Duodenal mucosa (tissue), 2 donors: ENCODE results near the gene IL3.
A peak's percentile ranks its signal among the peaks of the same experiment; 100 is the strongest.

Experiments
- H3K27ac ChIP-seq: one replicate; pipeline ENCODE4 v1.7.0; 2013; ENCODE audit warnings: low read depth, low read length
- H3K27me3 ChIP-seq, 2 donors: one replicate each; pipeline ENCODE4 v1.7.0; 2013; ENCODE audit warnings: low read length in 2 of 2, control low read depth in 1 of 2; ENCODE audit not compliant: insufficient read depth in 2 of 2, control insufficient read depth in 1 of 2
- H3K36me3 ChIP-seq, 2 donors: one replicate each; pipeline ENCODE4 v1.7.0; 2013; ENCODE audit warnings: low read length in 2 of 2, control low read depth in 1 of 2; ENCODE audit not compliant: insufficient read depth in 2 of 2, control insufficient read depth in 1 of 2
- H3K4me1 ChIP-seq, 2 donors: one replicate each; pipeline ENCODE4 v1.7.0; 2013; ENCODE audit warnings: low read length in 2 of 2, control low read depth in 1 of 2; ENCODE audit not compliant: insufficient read depth in 2 of 2, control insufficient read depth in 1 of 2
- H3K4me3 ChIP-seq, 2 donors: one replicate each; pipeline ENCODE4 v1.7.0; 2013; ENCODE audit warnings: low read length in 2 of 2, low read depth in 1 of 2
- H3K9ac ChIP-seq, 2 donors: one replicate each; pipeline ENCODE4 v1.7.0; 2013; ENCODE audit warnings: low read length in 2 of 2, low read depth in 1 of 2
- H3K9me3 ChIP-seq, 2 donors: one replicate each; pipeline ENCODE4 v1.7.0; 2013; ENCODE audit warnings: low read length in 2 of 2, control low read depth in 1 of 2; ENCODE audit not compliant: control insufficient read depth in 1 of 2

Gene IL3, protein sequence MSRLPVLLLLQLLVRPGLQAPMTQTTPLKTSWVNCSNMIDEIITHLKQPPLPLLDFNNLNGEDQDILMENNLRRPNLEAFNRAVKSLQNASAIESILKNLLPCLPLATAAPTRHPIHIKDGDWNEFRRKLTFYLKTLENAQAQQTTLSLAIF

DNA sequence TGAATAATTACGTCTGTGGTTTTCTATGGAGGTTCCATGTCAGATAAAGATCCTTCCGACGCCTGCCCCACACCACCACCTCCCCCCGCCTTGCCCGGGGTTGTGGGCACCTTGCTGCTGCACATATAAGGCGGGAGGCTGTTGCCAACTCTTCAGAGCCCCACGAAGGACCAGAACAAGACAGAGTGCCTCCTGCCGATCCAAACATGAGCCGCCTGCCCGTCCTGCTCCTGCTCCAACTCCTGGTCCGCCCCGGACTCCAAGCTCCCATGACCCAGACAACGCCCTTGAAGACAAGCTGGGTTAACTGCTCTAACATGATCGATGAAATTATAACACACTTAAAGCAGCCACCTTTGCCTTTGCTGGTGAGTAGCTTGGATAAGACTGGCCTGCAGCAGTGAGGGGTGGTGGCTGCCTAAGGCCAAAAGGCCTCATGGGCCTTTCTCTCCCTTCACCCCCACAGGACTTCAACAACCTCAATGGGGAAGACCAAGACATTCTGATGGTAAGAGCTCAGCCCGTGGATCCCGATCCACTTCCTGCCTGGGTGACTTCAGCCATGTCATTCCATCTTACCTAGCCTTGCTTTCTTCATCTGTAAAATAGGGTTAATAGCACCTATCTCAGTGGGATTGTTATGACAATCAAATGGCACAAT is at the start of gene IL3:
IL3 (plus strand) TSS at position 155 of the 661 bp plus-strand sequence; CDS start at position 207, 52 bp downstream.
- Histone ChIP-seq H3K27ac (no peak within 1 kb of the TSS), H3K9ac (no peak within 1 kb of the TSS), H3K4me3 (no peak within 1 kb of the TSS), H3K4me1 (peaks cover 0 to 4% of the 10 kb centered on the region in 2 donors), H3K27me3 (no peaks in the 10 kb centered on the region), H3K36me3 (no peaks in the 10 kb centered on the region), H3K9me3 (no peaks in the 10 kb centered on the region)

DNA sequence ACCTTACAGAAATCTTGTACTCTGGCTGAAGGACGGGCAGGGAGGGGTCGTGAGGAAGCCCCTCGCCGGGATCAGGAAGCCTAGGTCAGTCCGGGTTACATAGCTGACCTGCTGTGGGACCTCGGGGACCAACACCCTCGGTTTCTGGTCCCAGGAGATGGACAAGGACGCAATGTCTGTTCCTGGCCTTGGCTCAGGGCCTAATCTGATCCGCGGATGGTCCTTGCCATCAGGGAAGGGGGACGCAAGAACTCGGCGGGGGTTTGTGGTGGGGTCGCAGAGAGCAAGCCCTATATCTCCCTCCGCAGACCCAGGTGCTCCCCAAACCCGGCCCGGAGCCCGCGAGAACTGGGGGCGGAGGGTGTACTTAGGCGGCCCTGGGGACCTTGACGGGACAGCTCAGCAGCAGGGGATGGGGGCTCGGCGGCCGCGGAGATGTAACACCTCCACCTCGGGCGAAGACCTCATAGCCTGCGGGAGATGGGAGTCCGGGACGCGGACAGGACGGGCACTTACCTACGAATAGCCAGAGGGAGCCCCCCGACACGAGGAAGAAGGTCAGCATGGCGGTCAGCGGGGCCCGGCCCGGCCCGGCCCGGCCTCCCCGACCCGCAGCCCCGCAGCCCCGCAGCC is 49.4 kb upstream of the IL3 start:
- H3K9ac ChIP-seq, result peak overlapping the region; percentile 26 to 32

DNA sequence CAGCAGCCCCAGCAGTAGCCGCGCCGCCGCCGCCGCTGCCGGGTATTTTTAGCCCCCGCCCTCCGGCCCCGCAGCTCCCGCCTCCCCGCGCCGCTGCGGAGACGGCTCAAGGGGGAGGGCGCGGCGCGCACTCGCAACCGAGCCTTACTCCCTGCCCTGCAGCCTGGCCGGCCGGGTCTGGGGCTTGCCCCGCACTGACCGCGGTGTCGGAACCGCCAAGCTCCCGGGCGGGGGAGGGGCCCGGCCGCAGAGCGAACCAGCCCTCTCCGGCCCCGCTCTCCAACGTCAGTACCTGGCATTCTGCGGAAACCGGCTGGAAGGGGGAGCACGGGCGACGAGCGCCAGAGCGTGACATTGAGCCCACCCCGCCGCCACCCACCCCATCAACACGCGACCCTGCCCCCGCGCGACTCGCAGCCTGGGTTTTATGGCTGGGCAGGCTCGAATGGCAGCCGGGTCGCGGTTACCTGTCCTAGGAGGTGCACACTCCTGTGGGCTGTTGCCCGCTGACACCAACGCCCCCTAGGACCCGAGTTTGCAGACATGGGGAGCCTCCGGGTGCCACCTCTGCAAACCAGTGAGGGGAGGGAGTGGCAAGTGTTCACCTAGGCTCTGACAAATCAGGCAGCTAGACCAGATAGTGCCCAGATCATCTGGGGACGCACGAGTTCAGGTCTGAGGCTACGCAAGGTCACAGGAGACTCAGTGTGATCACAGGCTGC is 48.7 kb upstream of the IL3 start, which contains the start of gene ACSL6:
ACSL6 (minus strand) TSS at position 37 of the 722 bp plus-strand sequence. CDS start 105 bp downstream, outside the sequence.
- Histone ChIP-seq H3K4me1 (peaks cover 13 to 24% of the 10 kb centered on the region in 2 donors), H3K27ac (no peak within 1 kb of the TSS), H3K4me3 (peak within 1 kb of the TSS; percentile 55 to 65), H3K9ac (peak within 1 kb of the TSS; percentile 26 to 32), H3K27me3 (peaks cover 9 to 17% of the 10 kb centered on the region in 2 donors), H3K36me3 (no peaks in the 10 kb centered on the region), H3K9me3 (no peaks in the 10 kb centered on the region)

More for the DNA sequence above, 49.4 kb upstream of the IL3 start:
- H3K9me3 ChIP-seq, result no peaks in the 10 kb centered on the region
- no peak overlapping the region for H3K27ac ChIP-seq
- H3K4me3 ChIP-seq, result peak overlapping the region; percentile 55 to 65
- H3K27me3 ChIP-seq, result peaks cover 9 to 14% of the 10 kb centered on the region in 2 donors
- H3K36me3 ChIP-seq, result no peaks in the 10 kb centered on the region
- H3K4me1 ChIP-seq, result peaks cover 13 to 24% of the 10 kb centered on the region in 2 donors

DNA sequence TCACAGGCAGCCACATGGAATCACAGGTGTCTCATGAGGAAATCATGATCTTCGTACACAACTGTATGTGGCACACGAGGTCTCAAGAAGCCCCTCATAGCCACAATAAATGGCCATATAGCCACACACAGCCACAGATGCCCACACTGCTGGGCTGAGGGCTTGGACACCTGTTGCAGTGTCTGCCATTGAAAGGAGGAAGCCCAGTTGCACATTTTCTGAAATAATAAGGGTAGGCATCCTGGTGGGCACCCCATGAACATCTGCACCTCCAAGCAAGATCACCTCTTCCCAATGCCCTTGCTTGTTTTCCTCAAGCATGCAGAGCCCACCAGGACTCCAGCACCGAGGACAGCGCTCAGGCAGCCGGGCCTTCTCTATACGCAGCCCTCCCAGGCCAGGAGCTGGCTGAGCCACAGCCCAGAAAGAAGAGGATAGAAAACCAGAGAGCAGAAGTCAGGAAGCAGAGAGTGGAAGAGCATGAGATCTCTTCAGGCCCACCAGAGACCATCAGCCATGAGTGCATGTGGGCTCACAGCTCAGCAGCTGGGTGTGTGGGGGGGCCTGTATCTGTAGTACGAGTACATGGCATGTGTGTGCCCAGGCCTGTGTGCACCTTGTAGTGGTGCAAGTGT is 48.0 kb upstream of the IL3 start:
- Histone ChIP-seq H3K9ac (no peak overlapping the region), H3K4me1 (peaks cover 13 to 24% of the 10 kb centered on the region in 2 donors), H3K9me3 (no peaks in the 10 kb centered on the region), H3K36me3 (no peaks in the 10 kb centered on the region), H3K4me3 (peak overlapping the region in 1 of 2 donors; percentile 65), H3K27me3 (peaks cover 9 to 22% of the 10 kb centered on the region in 2 donors), H3K27ac (no peak overlapping the region)

DNA sequence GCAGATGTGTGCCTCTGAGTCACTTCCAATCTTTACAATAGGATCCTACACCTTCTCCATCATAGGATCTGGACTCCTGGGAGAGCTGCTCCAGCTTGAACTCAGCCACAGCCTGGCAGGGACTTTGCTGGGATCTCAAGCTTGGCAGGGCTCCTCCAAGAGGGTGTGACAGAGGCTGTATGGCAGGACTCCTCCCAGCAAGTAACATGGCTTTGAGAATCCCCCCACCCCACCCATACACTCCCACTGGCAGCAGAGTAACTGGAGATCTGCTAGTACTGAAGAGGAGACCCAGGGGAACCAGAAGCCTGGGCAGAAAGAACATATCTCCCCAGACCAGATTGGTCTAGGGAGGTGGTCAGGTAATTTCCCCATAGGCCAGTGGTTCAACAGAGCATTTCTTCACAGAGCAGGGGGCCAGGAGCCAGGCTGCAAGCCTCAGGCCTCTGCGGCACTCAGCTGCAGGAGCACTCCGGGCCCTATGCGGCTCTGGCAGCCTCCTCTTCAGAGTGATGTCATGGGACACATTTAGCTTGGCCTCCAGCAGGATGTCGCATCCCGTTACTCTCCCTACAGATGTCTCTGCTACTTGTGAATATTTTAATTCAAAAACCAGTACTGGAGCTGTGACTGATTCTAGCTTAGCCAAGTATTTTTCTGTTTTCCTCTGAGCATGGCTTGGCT is 47.3 kb upstream of the IL3 start:
- Histone ChIP-seq H3K9me3 (no peaks in the 10 kb centered on the region), H3K4me3 (no peak overlapping the region), H3K27me3 (peaks cover 9 to 23% of the 10 kb centered on the region in 2 donors), H3K36me3 (no peaks in the 10 kb centered on the region), H3K27ac (no peak overlapping the region), H3K9ac (no peak overlapping the region), H3K4me1 (peaks cover 13 to 24% of the 10 kb centered on the region in 2 donors)

DNA sequence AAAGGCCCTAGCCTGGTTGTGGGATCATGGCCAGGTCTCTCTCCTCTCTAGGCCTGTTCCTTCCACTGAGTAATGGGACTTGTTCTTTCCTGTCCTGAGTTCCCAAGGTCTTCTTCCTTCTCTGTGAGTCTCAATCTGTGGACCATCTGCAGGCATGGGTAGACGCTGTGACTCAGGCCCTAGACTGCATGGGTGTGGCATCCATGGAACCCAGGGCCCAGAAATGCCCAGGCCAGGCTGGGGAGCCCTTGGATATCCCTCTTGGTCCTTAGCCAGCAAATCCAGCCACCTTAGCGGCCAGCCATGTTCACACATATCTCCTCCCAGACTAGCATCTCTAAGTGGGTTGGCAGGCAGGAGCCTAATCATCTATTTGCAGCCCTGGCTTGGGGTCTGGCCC is 46.7 kb upstream of the IL3 start:
- Histone ChIP-seq H3K27me3 (peaks cover 9 to 26% of the 10 kb centered on the region in 2 donors), H3K9me3 (no peaks in the 10 kb centered on the region), H3K27ac (no peak overlapping the region), H3K4me3 (no peak overlapping the region), H3K4me1 (peaks cover 13 to 23% of the 10 kb centered on the region in 2 donors), H3K9ac (no peak overlapping the region), H3K36me3 (no peaks in the 10 kb centered on the region)

DNA sequence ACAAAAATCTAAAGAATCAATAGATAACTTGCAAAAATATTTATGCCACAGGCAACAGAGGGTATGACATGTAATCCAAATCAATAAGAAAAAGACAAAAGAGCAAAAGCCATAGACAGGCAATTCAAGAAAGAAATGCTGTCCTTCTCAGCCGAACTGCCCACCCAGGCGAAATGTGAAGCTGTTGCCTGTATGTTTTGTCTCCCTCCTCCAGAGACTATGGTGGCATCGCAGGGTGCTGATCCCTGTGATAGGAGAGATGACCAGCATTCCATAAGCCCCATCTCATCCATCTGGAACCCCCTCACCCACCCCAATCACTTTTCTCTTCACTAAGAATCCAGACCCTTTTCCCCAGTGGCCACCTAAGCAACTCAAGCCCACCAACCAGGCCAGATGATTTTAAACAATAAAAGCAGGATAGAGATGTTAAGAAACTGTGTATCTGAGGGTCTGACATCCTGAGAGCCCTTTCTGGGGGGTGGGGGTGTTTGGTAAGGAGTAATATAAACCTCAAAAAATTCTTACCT is 43.7 kb upstream of the IL3 start:
- Histone ChIP-seq H3K36me3 (no peaks in the 10 kb centered on the region), H3K27me3 (peaks cover 6 to 24% of the 10 kb centered on the region in 2 donors), H3K9ac (no peak overlapping the region), H3K9me3 (no peaks in the 10 kb centered on the region), H3K4me3 (no peak overlapping the region), H3K27ac (no peak overlapping the region), H3K4me1 (peaks cover 5 to 15% of the 10 kb centered on the region in 2 donors)

DNA sequence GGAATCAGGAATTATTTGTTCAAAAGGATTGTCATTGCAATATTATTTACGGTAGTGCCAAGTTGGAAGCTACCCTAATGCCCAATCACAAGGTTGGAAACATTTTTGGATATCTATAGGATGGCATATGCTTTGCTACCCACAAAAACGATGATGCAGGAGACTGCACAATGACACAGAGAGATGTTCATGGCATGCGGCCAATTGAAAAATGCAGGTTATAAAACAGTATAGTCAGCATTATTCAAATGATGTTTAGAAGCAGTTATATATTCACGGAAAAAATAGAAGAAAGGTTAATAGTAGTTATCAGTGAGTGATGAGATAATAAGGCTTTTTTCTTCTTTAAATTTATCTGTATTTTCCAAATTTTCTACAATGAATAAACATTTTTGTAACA is 43.1 kb upstream of the IL3 start:
- Histone ChIP-seq H3K27ac (no peak overlapping the region), H3K9ac (no peak overlapping the region), H3K9me3 (no peaks in the 10 kb centered on the region), H3K27me3 (peaks cover under 1 to 24% of the 10 kb centered on the region in 2 donors), H3K4me1 (peaks cover 5 to 12% of the 10 kb centered on the region in 2 donors), H3K36me3 (no peaks in the 10 kb centered on the region), H3K4me3 (no peak overlapping the region)
